Kidney glomerular epithelial cell (primary cell): ENCODE data around the gene CENPV.
"Not testable (repeated sequence)": the region's sequence is repeated elsewhere in the genome, so short reads cannot be mapped to it uniquely, and the experiment has no call there.

ENCODE experiments used
- DNase-seq: peaks from one replicate; lab custom pipeline; 2025; lab: John Stamatoyannopoulos, UW

The CENPV gene

GRCh38 chr17:16313139-16314090, 39.9 kb downstream of the CENPV start:
- DNase-seq, result peak; percentile 93

GRCh38 chr17:16312061-16312460, 41.2 kb downstream of the CENPV start:
- not testable (repeated sequence) for DNase-seq

GRCh38 chr17:16306211-16306610, 47.1 kb downstream of the CENPV start:
- DNase-seq, result no peak

GRCh38 chr17:16304830-16305229, 48.4 kb downstream of the CENPV start:
- no peak for DNase-seq

GRCh38 chr17:16302856-16303255, 50.4 kb downstream of the CENPV start:
- no peak for DNase-seq

GRCh38 chr17:16301963-16302855, 51.1 kb downstream of the CENPV start:
- no peak for DNase-seq

- DNase-seq, result no peak
These were observed 52.7 kb downstream of the CENPV start for GRCh38 chr17:16300554-16300953.

GRCh38 chr17:16298140-16298662, 55.1 kb downstream of the CENPV start:
- no peak for DNase-seq

- no peak for DNase-seq
These were observed 55.7 kb downstream of the CENPV start for GRCh38 chr17:16297367-16298139.

GRCh38 chr17:16296072-16296471, 57.2 kb downstream of the CENPV start:
- DNase-seq, result not testable (repeated sequence)

- no peak for DNase-seq
These were observed 58.7 kb downstream of the CENPV start for GRCh38 chr17:16294560-16294959.

GRCh38 chr17:16293931-16294330, 59.3 kb downstream of the CENPV start:
- DNase-seq, result no peak
